GM12878 (cell line): ENCODE results near the gene MYBBP1A. TPM values are rescaled to one million over a fixed set of nuclear protein-coding genes. Genes with fewer than 3 reads are reported as not detected.

ENCODE experiments used
- ATAC-seq: fragments of 200-7000 bp; cut with Tn5 transposase; 3 replicates; pipeline ENCODE4 v1.9.1; 2020; ENCODE audit warnings: mild to moderate bottlenecking, moderate library complexity
- BruUV-seq: library from RNA; stranded (reverse); fragments of 400-500 nt; replicated peaks from 2 replicates; lab custom pipeline; 2021; lab: Mats Ljungman, UMichigan
- CTCF ChIA-PET: fragments of 300-600 bp; sonication (Branson Sonifier 250); formaldehyde crosslinking; extraction: SDS; loops from one replicate; lab custom pipeline; 2021; ENCODE audit warnings: inconsistent platforms; lab: Yijun Ruan, JAX
- POLR2A ChIA-PET: fragments of 350-600 bp; formaldehyde crosslinking; extraction: SDS; loops from one replicate; lab custom pipeline; 2021; ENCODE audit warnings: inconsistent platforms; lab: Charles Lee
- RAD21 ChIA-PET: fragments of 300-600 bp; sonication (Branson Sonifier 250); formaldehyde crosslinking; loops from one replicate; lab custom pipeline; 2023; ENCODE audit warnings: antibody characterized with exemption; ENCODE audit not compliant: unreplicated experiment; lab: Charles Lee
- SMC1A ChIA-PET: fragments of 300-600 bp; sonication (Branson Sonifier 250); formaldehyde crosslinking; loops from one replicate; lab custom pipeline; 2023; ENCODE audit not compliant: unreplicated experiment, uncharacterized antibody; lab: Charles Lee
- DNase-seq: peaks from one replicate; pipeline ENCODE4 v3.0.0-alpha.2; 2011; ENCODE audit warnings: low read depth, low spot score
- FAIRE-seq: peaks from 3 replicates; lab custom pipeline; 2011; peaks lifted over from hg19 to GRCh38; lab: Jason Lieb, UNC
- H2AFZ ChIP-seq: 2 replicates; pipeline ENCODE4 v1.6.0; 2011; ENCODE audit warnings: low read depth, low read length, control low read depth; ENCODE audit not compliant: control insufficient read depth
- H3K27ac ChIP-seq: 2 replicates; pipeline ENCODE4 v1.5.1; 2011; ENCODE audit warnings: control low read depth; ENCODE audit not compliant: control insufficient read depth, insufficient read depth
- H3K27me3 ChIP-seq, 2 experiments: replicated peaks in 1 of 2; 2 replicates each; pipeline versions ENCODE4 v1.6.0 to v1.6.1; 2011; ENCODE audit warnings: low read length in 1 of 2; ENCODE audit not compliant: control insufficient read depth in 2 of 2, insufficient read depth in 2 of 2
- H3K36me3 ChIP-seq, 2 experiments: 2 replicates each; pipeline ENCODE4 v1.5.1; 2011; ENCODE audit warnings: low read length in 1 of 2; ENCODE audit not compliant: control insufficient read depth in 2 of 2, insufficient read depth in 2 of 2
- H3K4me1 ChIP-seq: 2 replicates; pipeline ENCODE4 v1.6.1; 2011; ENCODE audit warnings: mild to moderate bottlenecking, low read length, moderate library complexity, mixed read lengths; ENCODE audit not compliant: control insufficient read depth, insufficient read depth
- H3K4me2 ChIP-seq: 2 replicates; pipeline ENCODE4 v1.6.0; 2011; ENCODE audit warnings: control low read depth; ENCODE audit not compliant: control insufficient read depth, insufficient read depth
- H3K4me3 ChIP-seq: fragments of 200-600 bp; sonication (generic); 2 replicates; pipeline ENCODE4 v1.5.1; 2016
- H3K79me2 ChIP-seq: 2 replicates; pipeline ENCODE4 v1.6.0; 2011; ENCODE audit warnings: low read length; ENCODE audit not compliant: control insufficient read depth, insufficient read depth
- H3K9ac ChIP-seq: 2 replicates; pipeline ENCODE4 v1.8.0; 2011; ENCODE audit warnings: low read length, control low read depth, mixed read lengths; ENCODE audit not compliant: control insufficient read depth, insufficient read depth
- H3K9me3 ChIP-seq: replicated peaks from 3 replicates; pipeline ENCODE4 v1.5.1; 2011; ENCODE audit warnings: mild to moderate bottlenecking, low read length; ENCODE audit not compliant: control insufficient read depth, insufficient read depth
- H4K20me1 ChIP-seq: 2 replicates; pipeline ENCODE4 v1.6.0; 2011; ENCODE audit not compliant: control insufficient read depth, insufficient read depth
- ATF7 ChIP-seq: fragments of 450-650 bp; IDR thresholded peaks from 2 replicates; pipeline ENCODE4 v1.6.1; 2016; ENCODE audit warnings: low read depth, mild to moderate bottlenecking
- BHLHE40 ChIP-seq, 2 experiments: fragments of 450-650 bp in 1 of 2; IDR thresholded peaks; 2 replicates each; pipeline ENCODE4 v1.6.1; 2011 to 2017; ENCODE audit warnings: low read depth in 2 of 2, borderline replicate concordance in 1 of 2, improper control_type of control experiment in 1 of 2, low read length in 1 of 2, mild to moderate bottlenecking in 1 of 2
- CBX3 ChIP-seq: fragments of 200-600 bp; sonication (generic); IDR thresholded peaks from 2 replicates; pipeline ENCODE4 v1.6.1; 2016; ENCODE audit warnings: low read depth, borderline replicate concordance
- CBX5 ChIP-seq: sonication (generic); IDR thresholded peaks from 2 replicates; pipeline ENCODE4 v1.6.1; 2016; ENCODE audit warnings: low read depth, moderate library complexity, mild to moderate bottlenecking, inconsistent platforms
- DPF2 ChIP-seq: fragments of 450-650 bp; IDR thresholded peaks from 2 replicates; pipeline ENCODE4 v1.6.1; 2017; ENCODE audit warnings: mild to moderate bottlenecking
- JUNB ChIP-seq: IDR thresholded peaks from 2 replicates; pipeline ENCODE4 v1.6.1; 2016; ENCODE audit warnings: antibody characterized with exemption, mild to moderate bottlenecking
- MTA3 ChIP-seq: IDR thresholded peaks from 2 replicates; pipeline ENCODE4 v1.6.1; 2012; ENCODE audit warnings: low read length, inconsistent platforms, borderline replicate concordance
- NKRF ChIP-seq: fragments of 450-650 bp; conservative IDR thresholded peaks from 2 replicates; pipeline ENCODE4 v1.6.1; 2017; ENCODE audit warnings: mild to moderate bottlenecking, moderate library complexity
- RBBP5 ChIP-seq: fragments of 200-600 bp; sonication (generic); conservative IDR thresholded peaks from 2 replicates; pipeline ENCODE4 v1.6.1; 2016
- SIN3A ChIP-seq: IDR thresholded peaks from 2 replicates; pipeline ENCODE4 v1.6.1; 2012; ENCODE audit warnings: low read depth, low read length, improper control_type of control experiment
- SKIL ChIP-seq: fragments of 450-650 bp; IDR thresholded peaks from 2 replicates; pipeline ENCODE4 v1.6.1; 2017; ENCODE audit warnings: mild to moderate bottlenecking, low read depth, inconsistent platforms; ENCODE audit not compliant: poor library complexity, severe bottlenecking
- TARDBP ChIP-seq: IDR thresholded peaks from 2 replicates; pipeline ENCODE4 v1.6.1; 2016; ENCODE audit warnings: borderline replicate concordance
- YY1 ChIP-seq: IDR thresholded peaks from 2 replicates; pipeline ENCODE4 v1.6.1; 2011; ENCODE audit warnings: low read depth, mild to moderate bottlenecking, low read length
- ZBED1 ChIP-seq: IDR thresholded peaks from 2 replicates; pipeline ENCODE4 v1.6.1; 2016; ENCODE audit warnings: borderline replicate concordance
- ZNF622 ChIP-seq: fragments of 450-650 bp; IDR thresholded peaks from 2 replicates; pipeline ENCODE4 v1.6.1; 2017; ENCODE audit warnings: mild to moderate bottlenecking, inconsistent platforms
- WGBS: methylation state at CpG from one replicate; pipeline ENCODE4 v1.1.6; 2016; ENCODE audit warnings: low lambda C conversion rate; ENCODE audit not compliant: insufficient replicate concordance, insufficient coverage; ENCODE audit errors: missing lambda C conversion rate; 5-methylcytosine and 5-hydroxymethylcytosine counted together
- in situ Hi-C: fragments of 300-500 bp; cut with MboI; formaldehyde crosslinking; loops from 9 replicates; pipeline ENCODE4 v1.14.3; 2018; ENCODE audit warnings: mixed read lengths
- intact Hi-C: fragments of 100-400 bp; cut with micrococcal nuclease; formaldehyde crosslinking; loops from one replicate; pipeline ENCODE4 v1.14.2; 2022; ENCODE audit not compliant: unreplicated experiment
- polyA plus RNA-seq, 11 experiments: library from polyadenylated mRNA; depleted of rRNA in 4 of 11; unstranded in 6 of 11; stranded (reverse) in 5 of 11; fragments of >200 nt; fragmentation: Nextera tagmentation in 4 of 11; fragmentation: Illumina TruSeq in 1 of 11; extraction: Ambion mirVana in 4 of 11; extraction: Trizol in 1 of 11; gene quantifications; 1 replicate in 1 of 11; 2 replicates in 10 of 11; pipeline versions ENCODE4 v1.2.1 to v1.2.3, GENCODE V29; 2011 to 2016; ENCODE audit warnings: inconsistent platforms in 2 of 11, missing spikeins in 2 of 11, low read depth in 1 of 11
- total RNA-seq, 4 experiments: library from RNA; depleted of rRNA in 3 of 4; stranded (reverse); fragments of >200 nt in 3 of 4; fragmentation: Illumina TruSeq in 1 of 4; extraction: Trizol in 1 of 4; gene quantifications; 2 replicates each; pipeline versions ENCODE4 v1.2.1 to v1.2.3, GENCODE V29; 2013 to 2021
- TF ChIP-seq, protein P1 (sequence below): IDR thresholded peaks from 2 replicates; pipeline ENCODE4 v1.6.1; 2011; ENCODE audit warnings: borderline replicate concordance, low read depth, mild to moderate bottlenecking, moderate library complexity, low read length; ENCODE audit not compliant: insufficient read depth, poor library complexity, severe bottlenecking
- TF ChIP-seq, protein P2 (sequence below): IDR thresholded peaks from 2 replicates; pipeline ENCODE4 v1.6.1; 2012; ENCODE audit warnings: low read depth, low read length, improper control_type of control experiment

Gene MYBBP1A
- total and polyA plus RNA-seq, 10 of the 15 experiments (the other 5 are each of a cell fraction or from before 2014, with no cell fraction given), result 2.5 to 121 (median 71.6) TPM

DNA sequence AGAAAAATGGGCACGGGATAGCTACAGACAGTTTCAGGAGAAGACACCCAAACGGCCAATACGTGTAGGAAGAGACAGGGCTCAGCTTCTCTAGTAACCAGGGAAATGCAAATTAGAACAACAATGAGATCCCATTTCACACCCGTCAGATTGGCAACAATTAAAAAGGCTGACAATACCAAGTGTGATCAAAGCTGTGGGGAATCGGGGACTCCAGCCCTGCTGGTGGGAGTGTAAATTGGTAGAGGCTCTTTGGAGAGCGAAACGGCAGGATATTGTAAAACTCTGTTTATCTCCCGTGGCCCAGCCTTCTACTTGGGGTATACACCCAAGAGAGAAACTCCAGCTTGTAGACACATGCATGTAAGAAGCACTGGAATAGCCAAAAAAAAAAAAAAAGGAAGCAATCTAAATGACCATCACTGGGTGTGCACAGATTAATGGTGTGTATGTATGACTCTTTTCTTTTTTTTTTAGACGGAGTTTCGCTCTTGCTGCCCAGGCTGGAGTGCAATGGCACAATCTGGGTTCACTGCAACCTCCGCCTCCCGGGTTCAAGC, 27.5 kb downstream of the MYBBP1A start (continued):
- TF ChIP-seq, protein P1, sequence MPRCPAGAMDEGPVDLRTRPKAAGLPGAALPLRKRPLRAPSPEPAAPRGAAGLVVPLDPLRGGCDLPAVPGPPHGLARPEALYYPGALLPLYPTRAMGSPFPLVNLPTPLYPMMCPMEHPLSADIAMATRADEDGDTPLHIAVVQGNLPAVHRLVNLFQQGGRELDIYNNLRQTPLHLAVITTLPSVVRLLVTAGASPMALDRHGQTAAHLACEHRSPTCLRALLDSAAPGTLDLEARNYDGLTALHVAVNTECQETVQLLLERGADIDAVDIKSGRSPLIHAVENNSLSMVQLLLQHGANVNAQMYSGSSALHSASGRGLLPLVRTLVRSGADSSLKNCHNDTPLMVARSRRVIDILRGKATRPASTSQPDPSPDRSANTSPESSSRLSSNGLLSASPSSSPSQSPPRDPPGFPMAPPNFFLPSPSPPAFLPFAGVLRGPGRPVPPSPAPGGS, result no peak
- no peak for TF ChIP-seq SKIL

DNA sequence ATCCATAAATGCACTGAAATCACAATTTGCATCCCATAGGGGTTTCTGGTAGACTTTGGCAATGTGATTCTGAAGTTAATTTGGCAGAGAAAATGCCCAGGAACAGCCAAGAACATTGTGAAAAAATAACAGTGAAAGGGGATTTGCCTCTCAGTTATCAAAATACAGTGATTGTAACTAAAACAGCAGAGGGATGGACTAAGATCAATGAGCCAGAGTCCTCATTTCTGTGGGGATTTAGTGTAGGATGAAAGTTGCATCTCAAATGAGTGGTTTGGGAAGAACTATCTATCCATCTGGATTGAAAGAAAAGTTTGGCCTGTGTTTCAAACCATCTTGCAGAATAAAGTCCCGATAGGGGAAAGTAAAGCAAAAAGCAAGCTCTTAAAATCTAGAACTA, 28.1 kb downstream of the MYBBP1A start:
- ChIA-PET POLR2A (no interaction called here), CTCF (no interaction called here), SMC1A (no interaction called here), RAD21 (no interaction called here)
- no TSS peak for BruUV-seq
- FAIRE-seq (no peak), DNase-seq (no peak), ATAC-seq (no peak)
- no peak overlapping the region for H3K4me3 ChIP-seq
- H2AFZ ChIP-seq, result no peak overlapping the region
- H3K79me2 ChIP-seq, result no peaks in the 10 kb centered on the region
- no peak overlapping the region for H3K4me2 ChIP-seq
- in situ Hi-C loops (no loop called here), intact Hi-C loops (loop anchor here (10.0 kb wide), 1 partner anchor 102 kb away; no protein-coding TSS in a partner anchor)
- H3K27me3 ChIP-seq, result no peaks in the 10 kb centered on the region
- H3K27ac ChIP-seq, result no peak overlapping the region
- H4K20me1 ChIP-seq, result no peaks in the 10 kb centered on the region
- no peaks in the 10 kb centered on the region for H3K36me3 ChIP-seq
- peaks cover 8% of the 10 kb centered on the region for H3K4me1 ChIP-seq
- no peak overlapping the region for H3K9ac ChIP-seq
- 100% methylated on average over 1 of the region's 1 CpG for WGBS
- H3K9me3 ChIP-seq, result no peaks in the 10 kb centered on the region
- TF ChIP-seq BHLHE40 (IDR thresholded peaks at IDR 0.05; ENCODE audit: borderline replicate concordance in 1 of 2, low read depth in 2 of 2, low read length in 1 of 2) (no peak), RBBP5 (no peak), MTA3 (no peak), ATF7 (no peak), TARDBP (no peak), DPF2 (no peak), ZBED1 (no peak), CBX5 (no peak), CBX3 (no peak), JUNB (no peak), SIN3A (no peak), YY1 (no peak), ZNF622 (no peak), NKRF (no peak)
- TF ChIP-seq, protein P2, sequence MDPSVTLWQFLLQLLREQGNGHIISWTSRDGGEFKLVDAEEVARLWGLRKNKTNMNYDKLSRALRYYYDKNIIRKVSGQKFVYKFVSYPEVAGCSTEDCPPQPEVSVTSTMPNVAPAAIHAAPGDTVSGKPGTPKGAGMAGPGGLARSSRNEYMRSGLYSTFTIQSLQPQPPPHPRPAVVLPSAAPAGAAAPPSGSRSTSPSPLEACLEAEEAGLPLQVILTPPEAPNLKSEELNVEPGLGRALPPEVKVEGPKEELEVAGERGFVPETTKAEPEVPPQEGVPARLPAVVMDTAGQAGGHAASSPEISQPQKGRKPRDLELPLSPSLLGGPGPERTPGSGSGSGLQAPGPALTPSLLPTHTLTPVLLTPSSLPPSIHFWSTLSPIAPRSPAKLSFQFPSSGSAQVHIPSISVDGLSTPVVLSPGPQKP, result no peak
